Fibroblast of lung (primary cell): ENCODE results near the gene NCAN. TPM values are rescaled to one million over a fixed set of nuclear protein-coding genes. Genes with fewer than 3 reads are reported as not detected.

Source experiments
- DNase-seq, 2 donors: peaks; one replicate each; pipeline versions ENCODE4 v3.0.0 to v3.0.0-alpha.2; 2010; ENCODE audit warnings: low read depth in 2 of 2
- H2AFZ ChIP-seq: 2 replicates; pipeline ENCODE4 v1.5.1; 2012; ENCODE audit warnings: low read length, control low read depth, inconsistent platforms
- H3K27ac ChIP-seq: 2 replicates; pipeline ENCODE4 v1.5.1; 2011; ENCODE audit warnings: low read length, control low read depth; ENCODE audit not compliant: insufficient read depth
- H3K27me3 ChIP-seq: 2 replicates; pipeline ENCODE4 v1.5.1; 2011; ENCODE audit warnings: mild to moderate bottlenecking, low read length; ENCODE audit not compliant: control insufficient read depth, insufficient read depth
- H3K36me3 ChIP-seq: 2 replicates; pipeline ENCODE4 v1.5.1; 2011; ENCODE audit warnings: low read length; ENCODE audit not compliant: control insufficient read depth, insufficient read depth
- H3K4me1 ChIP-seq: 2 replicates; pipeline ENCODE4 v1.5.1; 2011; ENCODE audit warnings: low read length; ENCODE audit not compliant: control insufficient read depth, insufficient read depth; ENCODE audit errors: extremely low read depth
- H3K4me2 ChIP-seq: 2 replicates; pipeline ENCODE4 v1.5.1; 2011; ENCODE audit warnings: low read length, control low read depth; ENCODE audit not compliant: insufficient read depth; ENCODE audit errors: extremely low read depth
- H3K4me3 ChIP-seq, 4 experiments: fragments of 200-600 bp in 1 of 4; sonication (generic) in 1 of 4; replicated peaks in 1 of 4; 2 replicates each; pipeline ENCODE4 v1.5.1; 2011 to 2016; ENCODE audit warnings: low read length in 4 of 4, low read depth in 3 of 4, mild to moderate bottlenecking in 3 of 4, control low read depth in 2 of 4, inconsistent platforms in 1 of 4, mixed read lengths in 1 of 4; ENCODE audit not compliant: insufficient read depth in 1 of 4; ENCODE audit errors: control extremely low read depth in 1 of 4
- H3K79me2 ChIP-seq: 2 replicates; pipeline ENCODE4 v1.5.1; 2012; ENCODE audit warnings: mild to moderate bottlenecking, low read length, inconsistent platforms; ENCODE audit not compliant: control insufficient read depth, insufficient read depth
- H3K9ac ChIP-seq: 2 replicates; pipeline ENCODE4 v1.5.1; 2011; ENCODE audit warnings: mild to moderate bottlenecking, low read length, control low read depth; ENCODE audit not compliant: insufficient read depth
- H3K9me3 ChIP-seq: 2 replicates; pipeline ENCODE4 v1.5.1; 2012; ENCODE audit warnings: low read depth, low read length; ENCODE audit not compliant: control insufficient read depth, insufficient read depth
- H4K20me1 ChIP-seq: 2 replicates; pipeline ENCODE4 v1.5.1; 2011; ENCODE audit warnings: low read length; ENCODE audit not compliant: control insufficient read depth, insufficient read depth; ENCODE audit errors: extremely low read depth
- CTCF ChIP-seq, 2 donors: IDR thresholded peaks in 1 of 2; conservative IDR thresholded peaks in 1 of 2; 1 replicate in 1 of 2; 2 replicates in 1 of 2; pipeline ENCODE4 v1.5.1; 2011 to 2012; ENCODE audit warnings: low read length in 2 of 2, control low read depth in 1 of 2, inconsistent platforms in 1 of 2, low read depth in 1 of 2, mild to moderate bottlenecking in 1 of 2
- EZH2 ChIP-seq: IDR thresholded peaks from 2 replicates; pipeline ENCODE4 v1.5.1; 2012; ENCODE audit warnings: low read length, control low read depth, mild to moderate bottlenecking; ENCODE audit errors: missing control alignments
- polyA plus RNA-seq, 2 donors: library from polyadenylated mRNA; depleted of rRNA in 1 of 2; stranded (reverse) in 1 of 2; unstranded in 1 of 2; fragments of >200 nt; gene quantifications; 2 replicates each; pipeline ENCODE4 v1.2.1, GENCODE V29; 2011 to 2012; ENCODE audit warnings: missing spikeins in 1 of 2
- total RNA-seq: library from RNA; depleted of rRNA; stranded (reverse); fragments of >200 nt; gene quantifications from 2 replicates; pipeline ENCODE4 v1.2.1, GENCODE V29; 2014

Gene NCAN
- total and polyA plus RNA-seq, 2 donors (not counting 1 experiment from before 2014, with no cell fraction given), result under 0.01 TPM; not detected in 1

GRCh38 chr19:19167612-19168011 is 44.1 kb upstream of the NCAN start:
- DNase-seq, result no peak
- H2AFZ ChIP-seq, result no peak overlapping the region
- TF ChIP-seq EZH2 (no peak), CTCF (conservative IDR thresholded peaks at IDR 0.05 in 1 of 2, IDR thresholded peaks at IDR 0.05 in 1 of 2; ENCODE audit: low read depth in 1 of 2, low read length in 2 of 2) (no peak)
- H3K9me3 ChIP-seq, result no peaks in the 10 kb centered on the region
- no peaks in the 10 kb centered on the region for H4K20me1 ChIP-seq
- no peak overlapping the region for H3K4me3 ChIP-seq
- no peaks in the 10 kb centered on the region for H3K36me3 ChIP-seq
- H3K9ac ChIP-seq, result no peak overlapping the region
- H3K79me2 ChIP-seq, result no peaks in the 10 kb centered on the region
- H3K27me3 ChIP-seq, result no peaks in the 10 kb centered on the region
- no peak overlapping the region for H3K4me2 ChIP-seq
- peaks cover 3% of the 10 kb centered on the region for H3K4me1 ChIP-seq
- no peak overlapping the region for H3K27ac ChIP-seq

- H3K4me3 ChIP-seq, result peak overlapping the region in 1 of 4 experiments; percentile 34
- DNase-seq, result no peak
- no peaks in the 10 kb centered on the region for H3K27me3 ChIP-seq
- no peak overlapping the region for H3K9ac ChIP-seq
- no peaks in the 10 kb centered on the region for H3K36me3 ChIP-seq
- H3K4me1 ChIP-seq, result peaks cover 3% of the 10 kb centered on the region
- H3K4me2 ChIP-seq, result no peak overlapping the region
- H4K20me1 ChIP-seq, result no peaks in the 10 kb centered on the region
- no peaks in the 10 kb centered on the region for H3K79me2 ChIP-seq
- TF ChIP-seq EZH2 (no peak), CTCF (conservative IDR thresholded peaks at IDR 0.05 in 1 of 2, IDR thresholded peaks at IDR 0.05 in 1 of 2; ENCODE audit: low read depth in 1 of 2, low read length in 2 of 2) (no peak)
- no peaks in the 10 kb centered on the region for H3K9me3 ChIP-seq
- H3K27ac ChIP-seq, result no peak overlapping the region
- no peak overlapping the region for H2AFZ ChIP-seq
Observed at GRCh38 chr19:19169236-19170052, 42.3 kb upstream of the NCAN start.

GRCh38 chr19:19170053-19170872 is 41.5 kb upstream of the NCAN start, which contains the start of gene MEF2B:
MEF2B (minus strand) TSS chr19:19170263; CDS start chr19:19150735, 19,528 bp downstream.
- Histone ChIP-seq H3K27ac (no peak within 1 kb of the TSS), H3K79me2 (no peaks in the 10 kb centered on the region), H3K4me2 (peak within 1 kb of the TSS; percentile 35), H3K9ac (no peak within 1 kb of the TSS), H3K27me3 (no peaks in the 10 kb centered on the region), H3K4me3 (peak within 1 kb of the TSS in 1 of 4 experiments; percentile 34), H4K20me1 (no peaks in the 10 kb centered on the region), H3K36me3 (no peaks in the 10 kb centered on the region), H2AFZ (no peak within 1 kb of the TSS), H3K9me3 (no peaks in the 10 kb centered on the region), H3K4me1 (peaks cover 3% of the 10 kb centered on the region)
- DNase-seq, result peak; percentile 55 to 59
- TF ChIP-seq EZH2 (no peak), CTCF (conservative IDR thresholded peaks at IDR 0.05 in 1 of 2, IDR thresholded peaks at IDR 0.05 in 1 of 2; ENCODE audit: low read depth in 1 of 2, low read length in 2 of 2) (no peak)
